ENCODE measurements around the gene SORCS2. TPM values are rescaled to one million over a fixed set of nuclear protein-coding genes. Genes with fewer than 3 reads are reported as not detected.

Gene SORCS2
- polyA plus RNA-seq, 3 donors: 0.46 to 0.55 TPM; not detected in 1

DNA sequence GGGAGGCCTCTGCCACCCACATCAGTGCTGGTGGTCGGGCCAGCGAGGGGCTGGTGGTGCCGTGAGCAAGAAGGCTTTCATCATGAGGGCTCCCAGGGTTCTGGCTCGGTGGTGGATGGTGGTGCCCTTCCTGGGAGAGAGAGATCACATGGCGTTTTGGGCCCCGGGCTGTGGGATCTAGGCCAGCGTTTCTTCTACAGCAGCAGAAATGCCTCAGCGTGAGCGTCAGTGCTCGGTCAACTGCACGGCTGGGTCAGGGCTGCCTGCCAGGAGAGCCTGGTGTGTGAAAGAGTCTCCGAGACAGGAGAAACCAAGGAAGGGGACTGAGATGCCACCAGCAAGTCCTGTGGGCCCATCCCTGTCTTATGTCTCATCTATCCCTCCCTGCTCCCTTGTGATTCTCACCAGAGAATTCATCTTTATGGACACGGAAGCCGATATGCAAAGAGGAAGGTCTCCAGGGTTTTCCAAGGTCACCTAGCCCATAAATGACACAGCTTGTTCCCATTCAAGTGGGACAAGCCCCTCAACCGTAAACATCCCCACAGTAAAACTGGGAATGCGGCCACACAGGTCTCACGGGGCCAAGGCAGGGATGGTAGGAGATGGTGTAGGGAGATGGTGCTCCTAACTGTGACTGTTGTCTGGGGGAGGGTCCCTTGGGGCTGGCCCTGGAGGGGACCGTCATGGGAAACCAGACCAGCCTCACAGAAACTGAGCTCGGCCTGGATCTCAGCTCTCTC, 99.2 kb downstream of the SORCS2 start:
- Mint-ChIP-seq H3K9me3 (peaks cover 0 to 2% (median 0%) of the 10 kb centered on the region in 7 donors), H3K4me1 (no peaks in the 10 kb centered on the region), H3K36me3 (no peaks in the 10 kb centered on the region), H3K27ac (no peak overlapping the region), H3K27me3 (ENCODE audit: low read depth in 3 of 3) (peaks cover 6 to 9% (median 6%) of the 10 kb centered on the region in 3 donors), H3K4me3 (no peak overlapping the region)
- Histone ChIP-seq H3K9ac (ENCODE audit: insufficient read depth, low read length, poor library complexity, severe bottlenecking) (no peak overlapping the region), H3K79me2 (ENCODE audit: insufficient read depth, low read length) (no peaks in the 10 kb centered on the region), H4K20me1 (ENCODE audit: insufficient read depth, low read length) (no peaks in the 10 kb centered on the region), H3K4me2 (replicated peaks; ENCODE audit: extremely low read depth, low read length, poor library complexity, severe bottlenecking) (no peak overlapping the region), H3K27ac (ENCODE audit: low read depth in 1 of 2, low read length in 2 of 2) (no peak overlapping the region), H3K4me1 (ENCODE audit: control insufficient read depth in 1 of 2, insufficient read depth in 2 of 2, low read length in 2 of 2) (no peaks in the 10 kb centered on the region), H3K36me3 (replicated peaks in 1 of 2; ENCODE audit: control insufficient read depth in 1 of 2, insufficient read depth in 2 of 2, low read length in 2 of 2) (no peaks in the 10 kb centered on the region), H3K27me3 (ENCODE audit: control insufficient read depth in 2 of 2, insufficient read depth in 2 of 2, low read length in 2 of 2) (no peaks in the 10 kb centered on the region), H3K9me3 (replicated peaks in 1 of 2; ENCODE audit: control insufficient read depth in 1 of 2, insufficient read depth in 1 of 2, low read length in 2 of 2) (no peaks in the 10 kb centered on the region), H3K4me3 (replicated peaks in 1 of 3; ENCODE audit: low read depth in 2 of 3, low read length in 3 of 3) (no peak overlapping the region), H2AFZ (ENCODE audit: insufficient read depth, low read depth, low read length, poor library complexity, severe bottlenecking) (no peak overlapping the region)
- WGBS (ENCODE audit: insufficient coverage): 88% methylated on average over 14 of the region's 19 CpGs
- no peak for TF ChIP-seq CTCF (IDR thresholded peaks at IDR 0.05)
- DNase-seq: no peak
- intact Hi-C loops (cut with micrococcal nuclease): no loop called here

DNA sequence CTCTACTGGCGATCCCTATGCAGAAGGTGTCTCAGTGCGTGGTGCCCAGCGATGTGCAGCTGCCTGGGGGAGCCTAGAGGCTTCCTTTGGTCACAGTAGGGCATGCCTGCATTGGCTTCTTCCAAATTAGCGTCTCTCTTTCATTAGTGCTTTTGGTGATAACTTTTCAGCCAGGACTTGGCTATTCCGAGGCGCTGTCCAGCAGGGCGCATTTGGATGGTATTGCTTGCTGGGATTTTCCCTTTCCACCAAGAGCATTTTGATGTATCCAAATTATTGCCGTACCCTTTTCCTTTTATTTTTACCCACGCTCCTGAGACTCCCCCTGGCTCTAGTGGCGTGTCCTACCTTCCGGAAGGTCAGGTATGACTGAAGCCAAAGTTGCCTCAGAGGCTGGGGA, 101.4 kb downstream of the SORCS2 start:
- Mint-ChIP-seq H3K27me3 (ENCODE audit: low read depth in 3 of 3) (peaks cover 6 to 11% (median 6%) of the 10 kb centered on the region in 3 donors), H3K27ac (no peak overlapping the region), H3K9me3 (no peaks in the 10 kb centered on the region), H3K36me3 (no peaks in the 10 kb centered on the region), H3K4me1 (no peaks in the 10 kb centered on the region), H3K4me3 (no peak overlapping the region)
- no peaks in the 10 kb centered on the region for H3K9me3 ChIP-seq (replicated peaks in 1 of 2; ENCODE audit: control insufficient read depth in 1 of 2, insufficient read depth in 1 of 2, low read length in 2 of 2)
- no peak for DNase-seq
- no peak overlapping the region for H3K4me2 ChIP-seq (replicated peaks; ENCODE audit: extremely low read depth, low read length, poor library complexity, severe bottlenecking)
- no peaks in the 10 kb centered on the region for H3K27me3 ChIP-seq (ENCODE audit: control insufficient read depth in 2 of 2, insufficient read depth in 2 of 2, low read length in 2 of 2)
- no peaks in the 10 kb centered on the region for H3K4me1 ChIP-seq (ENCODE audit: control insufficient read depth in 1 of 2, insufficient read depth in 2 of 2, low read length in 2 of 2)
- TF ChIP-seq CTCF (IDR thresholded peaks at IDR 0.05): no peak
- H3K9ac ChIP-seq (ENCODE audit: insufficient read depth, low read length, poor library complexity, severe bottlenecking): no peak overlapping the region
- H2AFZ ChIP-seq (ENCODE audit: insufficient read depth, low read depth, low read length, poor library complexity, severe bottlenecking): no peak overlapping the region
- no peaks in the 10 kb centered on the region for H3K36me3 ChIP-seq (replicated peaks in 1 of 2; ENCODE audit: control insufficient read depth in 1 of 2, insufficient read depth in 2 of 2, low read length in 2 of 2)
- no peak overlapping the region for H3K4me3 ChIP-seq (replicated peaks in 1 of 3; ENCODE audit: low read depth in 2 of 3, low read length in 3 of 3)
- intact Hi-C loops (cut with micrococcal nuclease): no loop called here
- no peaks in the 10 kb centered on the region for H4K20me1 ChIP-seq (ENCODE audit: insufficient read depth, low read length)
- H3K27ac ChIP-seq (ENCODE audit: low read depth in 1 of 2, low read length in 2 of 2): no peak overlapping the region
- 98% methylated on average over 5 of the region's 11 CpGs for WGBS (ENCODE audit: insufficient coverage)
- H3K79me2 ChIP-seq (ENCODE audit: insufficient read depth, low read length): no peaks in the 10 kb centered on the region

Data from CD14-positive monocyte (primary cell).